HepG2 (cell line): ENCODE data around the gene ASF1B. TPM values are rescaled to one million over a fixed set of nuclear protein-coding genes. Genes with fewer than 3 reads are reported as not detected.

Source experiments
- CREB3 ChIP-seq: sonication (generic); formaldehyde crosslinking; IDR thresholded peaks from 2 replicates; pipeline ENCODE4 v1.5.0; 2020; ENCODE audit warnings: missing genetic modification reagents
- EED ChIP-seq: sonication (generic); formaldehyde crosslinking; IDR thresholded peaks from 2 replicates; pipeline ENCODE4 v1.5.0; 2020; ENCODE audit warnings: mild to moderate bottlenecking, missing genetic modification reagents
- KDM5A ChIP-seq: fragments of 200-600 bp; sonication (generic); IDR thresholded peaks from 2 replicates; pipeline ENCODE4 v1.7.0; 2018; ENCODE audit warnings: antibody characterized with exemption, mild to moderate bottlenecking, low read length, borderline replicate concordance
- KDM5B ChIP-seq: sonication (generic); formaldehyde crosslinking; IDR thresholded peaks from 2 replicates; pipeline ENCODE4 v1.4.0; 2020; ENCODE audit warnings: missing genetic modification reagents, mild to moderate bottlenecking, borderline replicate concordance
- NR2F6 ChIP-seq, 2 experiments: IDR thresholded peaks; 2 replicates each; pipeline ENCODE4 v1.6.1; 2016; ENCODE audit warnings: antibody characterized with exemption in 1 of 2, mild to moderate bottlenecking in 1 of 2
- SRF ChIP-seq: IDR thresholded peaks from 2 replicates; pipeline ENCODE4 v1.6.1; 2011; ENCODE audit warnings: mild to moderate bottlenecking, low read depth, low read length, moderate library complexity
- SRY ChIP-seq: sonication (generic); formaldehyde crosslinking; IDR thresholded peaks from 2 replicates; pipeline ENCODE4 v1.8.0; 2022; ENCODE audit warnings: mild to moderate bottlenecking, missing genetic modification reagents
- TRAFD1 ChIP-seq: sonication (generic); formaldehyde crosslinking; IDR thresholded peaks from 2 replicates; pipeline ENCODE4 v1.5.1; 2020; ENCODE audit warnings: missing genetic modification reagents, mild to moderate bottlenecking, borderline replicate concordance
- ZNF687 ChIP-seq: sonication (generic); formaldehyde crosslinking; IDR thresholded peaks from 2 replicates; pipeline ENCODE4 v1.5.1; 2020; ENCODE audit warnings: mild to moderate bottlenecking, missing genetic modification reagents, moderate library complexity
- ZNF782 ChIP-seq: sonication (generic); formaldehyde crosslinking; IDR thresholded peaks from 2 replicates; pipeline ENCODE4 v1.4.0; 2020; ENCODE audit warnings: missing genetic modification reagents, mild to moderate bottlenecking, borderline replicate concordance
- ZNF879 ChIP-seq: sonication (generic); formaldehyde crosslinking; IDR thresholded peaks from 2 replicates; pipeline ENCODE4 v1.8.1; 2023; ENCODE audit warnings: missing genetic modification reagents
- polyA plus RNA-seq, 8 experiments: library from polyadenylated mRNA; depleted of rRNA in 3 of 8; stranded (reverse) in 7 of 8; unstranded in 1 of 8; fragments of >200 nt; fragmentation: Illumina TruSeq in 4 of 8; extraction: Trizol in 4 of 8; gene quantifications; 2 replicates each; pipeline versions ENCODE4 v1.2.1 to v1.2.3, GENCODE V29; 2011 to 2016; ENCODE audit warnings: low read depth in 4 of 8, missing spikeins in 1 of 8, mixed read lengths in 1 of 8; ENCODE audit not compliant: insufficient read depth in 1 of 8
- total RNA-seq, 5 experiments: library from RNA; depleted of rRNA; stranded (reverse); fragments of >200 nt; fragmentation: Illumina TruSeq; extraction: Trizol; gene quantifications; 2 replicates each; pipeline ENCODE4 v1.2.3, GENCODE V29; 2016; ENCODE audit warnings: low read depth in 1 of 5
- TF ChIP-seq, protein P1 (sequence below): sonication (generic); formaldehyde crosslinking; IDR thresholded peaks from 2 replicates; pipeline ENCODE4 v1.4.0; 2020; ENCODE audit warnings: mild to moderate bottlenecking, missing genetic modification reagents
- TF ChIP-seq, protein P2 (sequence below): IDR thresholded peaks from 2 replicates; pipeline ENCODE4 v1.6.1; 2016; ENCODE audit warnings: missing compliant biosample characterization, missing genetic modification reagents, borderline replicate concordance
- TF ChIP-seq, protein P3 (sequence below): sonication (generic); formaldehyde crosslinking; IDR thresholded peaks from 2 replicates; pipeline ENCODE4 v1.8.1; 2022; ENCODE audit warnings: low read depth, mild to moderate bottlenecking, missing genetic modification reagents

The ASF1B gene
- total and polyA plus RNA-seq, 2 of the 13 experiments (the other 11 are each of a cell fraction or from before 2014, with no cell fraction given) = 18.2 to 24.8 TPM

DNA sequence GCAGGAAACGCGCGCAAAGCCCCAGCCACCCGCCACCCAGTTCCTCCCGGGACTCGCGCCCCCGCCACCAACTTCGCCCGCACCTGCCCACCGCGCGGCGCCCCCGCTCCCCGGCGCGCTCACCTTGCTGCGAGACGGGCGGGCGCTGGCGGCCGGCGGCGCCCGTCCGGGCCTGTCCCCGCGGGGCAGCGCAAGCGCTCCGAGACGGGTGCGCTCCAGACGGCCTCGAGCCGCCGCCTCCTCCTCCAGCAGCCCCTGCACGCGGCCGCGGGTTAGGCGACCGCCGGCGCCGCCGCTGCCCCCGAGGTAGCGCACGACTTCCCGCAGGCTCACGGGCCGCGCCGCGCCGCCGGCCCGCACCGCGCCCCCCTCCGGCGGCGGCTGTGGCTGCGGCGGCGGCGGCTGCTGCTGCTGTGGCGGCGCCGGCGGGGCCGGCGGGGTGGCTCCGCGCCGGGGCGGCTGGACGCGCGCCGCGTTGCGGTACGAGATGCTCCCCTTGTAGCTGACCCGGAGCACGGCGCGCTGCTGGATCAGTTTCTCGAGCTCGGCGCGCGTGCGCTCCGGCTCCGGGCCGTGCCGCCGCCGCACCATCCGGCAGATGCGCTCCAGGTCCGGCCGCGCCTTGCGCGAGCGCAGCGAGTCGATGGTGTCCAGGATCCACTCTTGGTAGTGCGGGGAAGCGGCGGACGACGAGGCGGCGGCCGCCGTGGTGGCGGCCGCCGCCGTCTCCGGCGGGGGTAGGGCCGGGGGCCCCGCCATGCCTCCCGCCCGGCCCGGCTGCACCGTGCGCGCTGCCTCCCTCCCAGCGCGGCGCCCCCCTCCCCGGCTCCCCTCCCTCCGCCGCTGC, 46.5 kb downstream of the ASF1B start (continued):
- TF ChIP-seq SRY (CRISPR knock-in tag) (no peak), NR2F6 (IDR thresholded peaks at IDR 0.05) (no peak), NR2F6 (CRISPR knock-in tag; IDR thresholded peaks at IDR 0.05) (no peak), KDM5A (no peak), TRAFD1 (CRISPR knock-in tag) (no peak), KDM5B (CRISPR knock-in tag) (no peak), ZNF782 (no peak), ZNF879 (CRISPR knock-in tag) (no peak), EED (CRISPR knock-in tag) (no peak), SRF (no peak), ZNF687 (CRISPR knock-in tag) (0 out of 2 replicates have a peak, but pooled peaks have one; percentile 5), CREB3 (no peak)
- TF ChIP-seq, protein P1, sequence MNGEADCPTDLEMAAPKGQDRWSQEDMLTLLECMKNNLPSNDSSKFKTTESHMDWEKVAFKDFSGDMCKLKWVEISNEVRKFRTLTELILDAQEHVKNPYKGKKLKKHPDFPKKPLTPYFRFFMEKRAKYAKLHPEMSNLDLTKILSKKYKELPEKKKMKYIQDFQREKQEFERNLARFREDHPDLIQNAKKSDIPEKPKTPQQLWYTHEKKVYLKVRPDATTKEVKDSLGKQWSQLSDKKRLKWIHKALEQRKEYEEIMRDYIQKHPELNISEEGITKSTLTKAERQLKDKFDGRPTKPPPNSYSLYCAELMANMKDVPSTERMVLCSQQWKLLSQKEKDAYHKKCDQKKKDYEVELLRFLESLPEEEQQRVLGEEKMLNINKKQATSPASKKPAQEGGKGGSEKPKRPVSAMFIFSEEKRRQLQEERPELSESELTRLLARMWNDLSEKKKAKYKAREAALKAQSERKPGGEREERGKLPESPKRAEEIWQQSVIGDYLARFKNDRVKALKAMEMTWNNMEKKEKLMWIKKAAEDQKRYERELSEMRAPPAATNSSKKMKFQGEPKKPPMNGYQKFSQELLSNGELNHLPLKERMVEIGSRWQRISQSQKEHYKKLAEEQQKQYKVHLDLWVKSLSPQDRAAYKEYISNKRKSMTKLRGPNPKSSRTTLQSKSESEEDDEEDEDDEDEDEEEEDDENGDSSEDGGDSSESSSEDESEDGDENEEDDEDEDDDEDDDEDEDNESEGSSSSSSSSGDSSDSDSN (CRISPR knock-in tag) = peak; percentile 40; the same call in 1 of the 2 replicates
- TF ChIP-seq, protein P2, sequence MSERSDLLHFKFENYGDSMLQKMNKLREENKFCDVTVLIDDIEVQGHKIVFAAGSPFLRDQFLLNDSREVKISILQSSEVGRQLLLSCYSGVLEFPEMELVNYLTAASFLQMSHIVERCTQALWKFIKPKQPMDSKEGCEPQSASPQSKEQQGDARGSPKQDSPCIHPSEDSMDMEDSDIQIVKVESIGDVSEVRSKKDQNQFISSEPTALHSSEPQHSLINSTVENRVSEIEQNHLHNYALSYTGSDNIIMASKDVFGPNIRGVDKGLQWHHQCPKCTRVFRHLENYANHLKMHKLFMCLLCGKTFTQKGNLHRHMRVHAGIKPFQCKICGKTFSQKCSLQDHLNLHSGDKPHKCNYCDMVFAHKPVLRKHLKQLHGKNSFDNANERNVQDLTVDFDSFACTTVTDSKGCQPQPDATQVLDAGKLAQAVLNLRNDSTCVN = no peak
- TF ChIP-seq, protein P3, sequence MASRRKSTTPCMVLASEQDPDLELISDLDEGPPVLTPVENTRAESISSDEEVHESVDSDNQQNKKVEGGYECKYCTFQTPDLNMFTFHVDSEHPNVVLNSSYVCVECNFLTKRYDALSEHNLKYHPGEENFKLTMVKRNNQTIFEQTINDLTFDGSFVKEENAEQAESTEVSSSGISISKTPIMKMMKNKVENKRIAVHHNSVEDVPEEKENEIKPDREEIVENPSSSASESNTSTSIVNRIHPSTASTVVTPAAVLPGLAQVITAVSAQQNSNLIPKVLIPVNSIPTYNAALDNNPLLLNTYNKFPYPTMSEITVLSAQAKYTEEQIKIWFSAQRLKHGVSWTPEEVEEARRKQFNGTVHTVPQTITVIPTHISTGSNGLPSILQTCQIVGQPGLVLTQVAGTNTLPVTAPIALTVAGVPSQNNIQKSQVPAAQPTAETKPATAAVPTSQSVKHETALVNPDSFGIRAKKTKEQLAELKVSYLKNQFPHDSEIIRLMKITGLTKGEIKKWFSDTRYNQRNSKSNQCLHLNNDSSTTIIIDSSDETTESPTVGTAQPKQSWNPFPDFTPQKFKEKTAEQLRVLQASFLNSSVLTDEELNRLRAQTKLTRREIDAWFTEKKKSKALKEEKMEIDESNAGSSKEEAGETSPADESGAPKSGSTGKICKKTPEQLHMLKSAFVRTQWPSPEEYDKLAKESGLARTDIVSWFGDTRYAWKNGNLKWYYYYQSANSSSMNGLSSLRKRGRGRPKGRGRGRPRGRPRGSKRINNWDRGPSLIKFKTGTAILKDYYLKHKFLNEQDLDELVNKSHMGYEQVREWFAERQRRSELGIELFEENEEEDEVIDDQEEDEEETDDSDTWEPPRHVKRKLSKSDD (CRISPR knock-in tag) = 0 out of 2 replicates have a peak, but pooled peaks have one; percentile 12
